Anterior cingulate cortex (tissue), 58 donors: ENCODE measurements around the gene KRT72.
"Not testable (repeated sequence)": the region's sequence is repeated elsewhere in the genome, so short reads cannot be mapped to it uniquely, and the experiment has no call there.

Source experiments
- DNase-seq, 58 donors: peaks; one replicate each; lab custom pipeline; 2025; lab: John Stamatoyannopoulos, UW

KRT72 gene

GRCh38 chr12:52608826-52609630, 7.8 kb upstream of the KRT72 start:
- no peak for DNase-seq

GRCh38 chr12:52608161-52608560, 6.9 kb upstream of the KRT72 start:
- no peak for DNase-seq

- DNase-seq, result no peak
Measured at GRCh38 chr12:52607314-52607713, 6.1 kb upstream of the KRT72 start.

- no peak for DNase-seq
Measured at GRCh38 chr12:52606581-52607218, 5.4 kb upstream of the KRT72 start.

GRCh38 chr12:52606096-52606495, 4.8 kb upstream of the KRT72 start:
- DNase-seq, result no peak

GRCh38 chr12:52605542-52605941, 4.3 kb upstream of the KRT72 start:
- DNase-seq, result no peak

GRCh38 chr12:52604859-52605258, 3.6 kb upstream of the KRT72 start:
- no peak for DNase-seq

- no peak for DNase-seq
Measured at GRCh38 chr12:52603314-52603713, 2.1 kb upstream of the KRT72 start.

- no peak for DNase-seq
Measured at GRCh38 chr12:52602552-52602951, 1.3 kb upstream of the KRT72 start.

- DNase-seq, result no peak
Measured at GRCh38 chr12:52601671-52602070, 408 bp upstream of the KRT72 start.

GRCh38 chr12:52600475-52600874, 788 bp downstream of the KRT72 start:
- no peak for DNase-seq

GRCh38 chr12:52600071-52600470, 1.2 kb downstream of the KRT72 start:
- no peak for DNase-seq

GRCh38 chr12:52598966-52599365, 2.3 kb downstream of the KRT72 start:
- DNase-seq, result no peak

GRCh38 chr12:52594237-52594636, 7.0 kb downstream of the KRT72 start:
- DNase-seq, result not testable (repeated sequence)

- DNase-seq, result no peak
Measured at GRCh38 chr12:52591521-52591920, 9.7 kb downstream of the KRT72 start.

- no peak for DNase-seq
Measured at GRCh38 chr12:52590021-52590420, 11.2 kb downstream of the KRT72 start.

- no peak for DNase-seq
Measured at GRCh38 chr12:52587563-52587962, 13.7 kb downstream of the KRT72 start.

- DNase-seq, result no peak
Measured at GRCh38 chr12:52585946-52586345, 15.3 kb downstream of the KRT72 start.

- DNase-seq, result no peak
Measured at GRCh38 chr12:52585066-52585465, 16.2 kb downstream of the KRT72 start.

- no peak for DNase-seq
Measured at GRCh38 chr12:52584156-52584682, 17.0 kb downstream of the KRT72 start.

GRCh38 chr12:52582971-52583456, 18.2 kb downstream of the KRT72 start:
- DNase-seq, result peak in 38 of 58 donors; percentile 3 to 61 (median 19)

GRCh38 chr12:52582486-52582885, 18.8 kb downstream of the KRT72 start:
- no peak for DNase-seq
